ENCODE results near the gene DOCK3. TPM values are rescaled to one million over a fixed set of nuclear protein-coding genes. Genes with fewer than 3 reads are reported as not detected.

Gene DOCK3
- total and polyA plus RNA-seq, 4 donors = 11.0 to 35.7 (median 33.0) TPM

DNA sequence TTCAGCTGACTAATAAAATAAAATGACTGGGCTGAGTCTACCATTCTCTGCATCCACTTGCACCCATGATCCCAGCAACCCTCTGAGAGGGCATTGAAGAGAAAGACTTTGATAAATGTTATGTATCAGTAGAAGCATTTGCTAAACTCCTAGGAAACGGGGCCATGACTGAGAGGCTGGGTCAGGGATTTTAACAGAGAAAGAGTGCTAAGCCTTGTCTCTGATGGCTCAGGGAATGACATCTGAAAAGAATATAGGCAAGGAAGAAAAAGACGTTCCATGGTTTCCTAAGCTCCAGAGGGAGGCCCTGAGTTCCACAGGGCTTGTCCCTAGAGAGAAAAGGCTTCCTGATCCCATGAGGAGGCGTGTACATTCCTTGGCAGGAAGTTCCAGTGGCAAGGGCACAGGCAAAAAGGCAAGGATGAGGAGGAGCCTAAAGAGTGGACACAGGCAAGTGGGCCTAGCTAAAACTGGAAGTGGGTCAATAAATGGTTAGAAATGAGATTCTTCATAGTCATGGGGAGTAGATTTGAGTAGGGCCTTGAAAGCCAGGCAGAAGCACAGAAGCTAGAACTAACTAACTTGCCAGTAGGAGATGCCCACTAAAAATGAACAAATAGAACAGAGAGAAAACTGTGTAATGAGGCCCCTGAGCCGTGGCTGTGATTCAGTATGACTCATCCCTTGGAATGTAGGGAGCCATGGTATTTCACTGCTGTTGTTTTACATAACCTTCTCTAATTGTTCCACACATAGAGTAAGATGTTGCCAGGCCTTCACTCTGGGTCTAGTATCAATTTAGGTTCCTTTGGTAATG, 665.5 kb downstream of the DOCK3 start:
- Histone ChIP-seq H3K9me3 (ENCODE audit: control insufficient read depth, insufficient read depth, low read length) (no peaks in the 10 kb centered on the region), H3K4me3 (ENCODE audit: low read depth, low read length) (no peak overlapping the region), H3K27ac (ENCODE audit: low read depth, low read length) (no peak overlapping the region), H3K36me3 (ENCODE audit: control insufficient read depth, insufficient read depth, low read length) (peaks cover 31% of the 10 kb centered on the region), H3K4me1 (ENCODE audit: control insufficient read depth, insufficient read depth, low read length) (peaks cover 5% of the 10 kb centered on the region), H3K27me3 (ENCODE audit: control insufficient read depth, insufficient read depth, low read length) (no peaks in the 10 kb centered on the region)
- WGBS (ENCODE audit: insufficient coverage) = 38% methylated on average over 3 of the region's 4 CpGs
- peak in 1 of 6 donors; percentile 19 for DNase-seq (ENCODE audit: low read depth in 4 of 6, low spot score in 6 of 6)

DNA sequence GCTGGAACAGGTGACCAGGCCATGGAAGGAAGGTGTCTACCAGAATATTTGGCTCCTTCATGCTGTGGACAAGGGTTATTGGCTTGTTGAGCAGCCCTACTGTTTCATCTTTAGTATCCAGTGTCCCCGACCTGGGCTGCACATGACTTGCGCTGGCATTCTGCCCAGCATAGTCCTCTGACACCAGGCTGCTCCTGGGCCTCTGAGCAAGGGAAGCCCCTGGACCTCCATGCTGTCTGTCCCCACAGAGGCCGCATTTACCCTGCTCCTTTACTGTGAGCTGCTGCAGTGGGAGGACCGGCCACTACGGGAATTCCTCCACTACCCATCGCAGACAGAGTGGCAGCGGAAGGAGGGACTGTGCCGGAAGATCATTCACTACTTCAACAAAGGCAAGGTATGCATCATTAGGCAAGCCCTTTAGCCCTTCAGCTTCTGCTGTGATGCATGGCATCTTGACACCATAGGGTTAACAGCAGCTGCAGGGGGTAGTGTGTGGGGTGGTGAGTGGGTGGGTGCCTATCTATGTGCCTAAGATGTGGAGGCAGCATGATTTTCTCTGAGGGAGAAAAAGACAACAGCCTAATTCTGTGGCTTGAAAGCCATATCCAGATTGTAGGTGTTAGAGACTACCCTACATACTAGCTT, 666.4 kb downstream of the DOCK3 start:
- H3K4me3 ChIP-seq (ENCODE audit: low read depth, low read length) = no peak overlapping the region

DNA sequence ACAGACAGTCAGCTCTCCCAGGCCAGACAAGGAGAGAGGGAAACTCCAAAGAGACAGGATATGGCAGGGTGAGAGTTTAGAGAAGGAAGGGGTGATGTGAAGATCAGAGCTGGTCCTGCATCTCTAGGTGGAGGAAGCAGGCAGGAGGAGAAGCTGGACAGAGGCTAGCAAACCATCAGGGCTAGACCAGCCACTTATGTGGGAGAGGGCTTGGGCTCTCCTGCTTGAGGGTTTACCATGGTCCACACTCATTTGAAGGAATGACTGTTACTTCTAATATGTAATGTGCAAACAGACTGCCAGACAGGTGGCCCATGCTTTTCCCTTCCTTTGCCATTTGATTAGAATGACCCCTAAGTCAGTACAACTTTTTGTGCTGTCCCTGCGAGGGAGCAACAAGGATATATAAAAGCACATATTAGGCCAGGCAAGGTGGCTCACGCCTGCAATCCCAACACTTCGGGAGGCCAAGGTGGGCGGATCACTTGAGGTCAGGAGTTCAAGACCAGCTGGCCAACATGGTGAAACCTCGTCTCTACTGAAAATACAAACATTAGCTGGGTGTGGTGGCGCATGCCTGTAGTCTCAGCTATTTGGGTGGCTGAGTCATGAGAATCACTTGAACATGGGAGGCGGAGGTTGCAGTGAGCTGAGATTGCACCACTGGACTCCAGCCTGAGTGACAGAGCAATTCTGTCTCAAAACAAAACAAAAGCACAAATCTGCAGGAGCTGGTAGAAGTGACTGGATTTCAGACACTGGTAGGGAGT, 669.4 kb downstream of the DOCK3 start:
- Histone ChIP-seq H3K4me3 (ENCODE audit: low read depth, low read length) (no peak overlapping the region), H3K27ac (ENCODE audit: low read depth, low read length) (no peak overlapping the region), H3K27me3 (ENCODE audit: control insufficient read depth, insufficient read depth, low read length) (no peaks in the 10 kb centered on the region), H3K4me1 (ENCODE audit: control insufficient read depth, insufficient read depth, low read length) (peaks cover 5% of the 10 kb centered on the region), H3K9me3 (ENCODE audit: control insufficient read depth, insufficient read depth, low read length) (no peaks in the 10 kb centered on the region), H3K36me3 (ENCODE audit: control insufficient read depth, insufficient read depth, low read length) (peaks cover 17% of the 10 kb centered on the region)
- 97% methylated on average over 5 of the region's 7 CpGs for WGBS (ENCODE audit: insufficient coverage)
- no peak for DNase-seq (ENCODE audit: low read depth in 4 of 6, low spot score in 6 of 6)

More for the DNA sequence above, 666.4 kb downstream of the DOCK3 start:
- H3K36me3 ChIP-seq (ENCODE audit: control insufficient read depth, insufficient read depth, low read length) = peaks cover 31% of the 10 kb centered on the region
- H3K9me3 ChIP-seq (ENCODE audit: control insufficient read depth, insufficient read depth, low read length) = no peaks in the 10 kb centered on the region
- no peaks in the 10 kb centered on the region for H3K27me3 ChIP-seq (ENCODE audit: control insufficient read depth, insufficient read depth, low read length)
- WGBS (ENCODE audit: insufficient coverage) = 59% methylated on average over 6 of the region's 8 CpGs
- H3K4me1 ChIP-seq (ENCODE audit: control insufficient read depth, insufficient read depth, low read length) = peaks cover 5% of the 10 kb centered on the region
- no peak overlapping the region for H3K27ac ChIP-seq (ENCODE audit: low read depth, low read length)
- DNase-seq (ENCODE audit: low read depth in 4 of 6, low spot score in 6 of 6) = no peak

DNA sequence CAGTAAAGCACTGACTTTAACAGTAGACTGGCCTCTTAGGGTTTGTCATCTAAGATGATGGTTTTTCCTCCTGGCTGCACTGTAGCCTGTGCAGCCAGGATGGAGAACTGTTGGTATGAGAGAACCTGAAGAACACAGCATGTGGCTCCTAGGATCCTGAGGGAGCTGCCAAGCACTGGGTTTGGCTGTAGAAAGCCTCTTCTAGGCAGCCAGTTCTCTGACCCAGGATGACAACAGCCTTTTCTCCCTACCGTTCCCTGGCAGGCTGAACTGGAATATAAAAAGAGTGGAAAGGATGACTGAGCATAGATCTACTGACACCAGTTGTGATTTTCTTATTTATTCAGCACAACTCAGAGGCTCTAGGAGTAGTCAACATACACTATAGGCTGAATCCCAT, 676.0 kb downstream of the DOCK3 start:
- DNase-seq (ENCODE audit: low read depth in 4 of 6, low spot score in 6 of 6) = no peak
- Histone ChIP-seq H3K27me3 (ENCODE audit: control insufficient read depth, insufficient read depth, low read length) (no peaks in the 10 kb centered on the region), H3K27ac (ENCODE audit: low read depth, low read length) (no peak overlapping the region), H3K36me3 (ENCODE audit: control insufficient read depth, insufficient read depth, low read length) (peaks cover 18% of the 10 kb centered on the region), H3K4me1 (ENCODE audit: control insufficient read depth, insufficient read depth, low read length) (peaks cover 7% of the 10 kb centered on the region), H3K4me3 (ENCODE audit: low read depth, low read length) (no peak overlapping the region), H3K9me3 (ENCODE audit: control insufficient read depth, insufficient read depth, low read length) (no peaks in the 10 kb centered on the region)
- no CpG with 5 or more reads among the region's 1 CpG for WGBS (ENCODE audit: insufficient coverage)

DNA sequence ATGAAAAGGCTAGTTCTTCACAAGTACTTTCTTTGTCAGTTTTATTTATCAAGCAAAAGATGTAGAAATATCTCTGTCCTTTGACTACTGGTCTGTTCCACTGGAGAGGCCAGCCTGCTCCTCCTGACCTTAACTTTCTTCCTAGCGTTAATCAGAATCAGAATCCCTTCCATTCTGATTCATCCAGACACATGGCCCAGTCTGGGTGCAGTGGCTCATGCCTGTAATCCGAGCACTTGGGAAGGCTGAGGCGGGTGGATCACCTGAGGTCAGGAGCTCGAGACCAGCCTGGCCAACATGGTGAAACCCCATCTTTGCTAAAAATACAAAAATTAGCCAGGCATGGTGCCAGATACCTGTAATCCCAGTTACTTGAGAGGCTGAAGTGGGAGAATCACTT, 678.4 kb downstream of the DOCK3 start:
- Histone ChIP-seq H3K27me3 (ENCODE audit: control insufficient read depth, insufficient read depth, low read length) (no peaks in the 10 kb centered on the region), H3K4me1 (ENCODE audit: control insufficient read depth, insufficient read depth, low read length) (peaks cover 7% of the 10 kb centered on the region), H3K27ac (ENCODE audit: low read depth, low read length) (no peak overlapping the region), H3K4me3 (ENCODE audit: low read depth, low read length) (no peak overlapping the region), H3K9me3 (ENCODE audit: control insufficient read depth, insufficient read depth, low read length) (no peaks in the 10 kb centered on the region), H3K36me3 (ENCODE audit: control insufficient read depth, insufficient read depth, low read length) (peaks cover 32% of the 10 kb centered on the region)
- WGBS (ENCODE audit: insufficient coverage) = 90% methylated on average over 2 of the region's 4 CpGs
- DNase-seq (ENCODE audit: low read depth in 4 of 6, low spot score in 6 of 6) = no peak

DNA sequence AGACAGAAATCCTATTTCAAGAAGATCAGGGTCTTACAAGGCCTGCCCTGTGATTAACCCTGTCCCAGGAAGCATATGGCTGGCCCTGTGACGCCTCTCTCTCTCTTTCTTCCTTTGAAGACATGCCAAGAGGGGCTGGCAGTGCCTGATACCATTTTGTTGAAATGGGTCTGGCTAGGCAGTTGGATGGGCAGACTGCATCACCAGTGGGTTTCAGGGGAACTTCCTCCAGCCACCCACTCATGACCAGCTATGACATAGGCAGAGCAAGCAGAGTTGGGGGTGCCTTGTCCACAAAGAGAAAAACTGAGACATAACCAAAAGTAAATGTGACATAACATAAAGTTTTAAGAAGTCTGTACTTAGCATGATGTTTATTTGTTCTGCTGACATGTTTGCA, 679.0 kb downstream of the DOCK3 start:
- Histone ChIP-seq H3K4me1 (ENCODE audit: control insufficient read depth, insufficient read depth, low read length) (peaks cover 7% of the 10 kb centered on the region), H3K36me3 (ENCODE audit: control insufficient read depth, insufficient read depth, low read length) (peaks cover 38% of the 10 kb centered on the region), H3K9me3 (ENCODE audit: control insufficient read depth, insufficient read depth, low read length) (no peaks in the 10 kb centered on the region), H3K4me3 (ENCODE audit: low read depth, low read length) (no peak overlapping the region), H3K27ac (ENCODE audit: low read depth, low read length) (no peak overlapping the region), H3K27me3 (ENCODE audit: control insufficient read depth, insufficient read depth, low read length) (no peaks in the 10 kb centered on the region)
- no CpG with 5 or more reads among the region's 1 CpG for WGBS (ENCODE audit: insufficient coverage)
- peak in 2 of 6 donors; percentile 1 to 15 for DNase-seq (ENCODE audit: low read depth in 4 of 6, low spot score in 6 of 6)

DNA sequence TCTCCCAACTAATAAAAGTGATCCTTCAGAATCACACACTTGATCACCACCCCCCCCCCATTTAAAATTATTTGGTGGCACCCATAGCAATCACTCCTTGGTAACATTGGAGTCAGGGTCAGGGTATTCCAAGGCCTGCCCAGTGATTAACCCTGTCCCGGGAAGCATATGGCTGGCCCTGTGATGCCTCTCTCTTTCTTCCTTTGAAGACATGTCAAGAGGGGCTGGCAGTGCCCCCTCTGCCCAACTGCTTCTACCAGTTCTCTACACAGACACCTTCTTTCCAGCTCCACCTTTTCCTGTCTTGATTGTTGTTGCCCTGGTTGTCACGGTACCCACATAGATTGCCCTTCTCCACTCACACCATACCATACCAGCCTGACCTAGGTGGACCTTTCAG, 679.4 kb downstream of the DOCK3 start:
- no peak overlapping the region for H3K4me3 ChIP-seq (ENCODE audit: low read depth, low read length)
- H3K9me3 ChIP-seq (ENCODE audit: control insufficient read depth, insufficient read depth, low read length) = no peaks in the 10 kb centered on the region
- H3K36me3 ChIP-seq (ENCODE audit: control insufficient read depth, insufficient read depth, low read length) = peaks cover 41% of the 10 kb centered on the region
- peaks cover 7% of the 10 kb centered on the region for H3K4me1 ChIP-seq (ENCODE audit: control insufficient read depth, insufficient read depth, low read length)
- 100% methylated on average over 2 of the region's 2 CpGs for WGBS (ENCODE audit: insufficient coverage)
- H3K27me3 ChIP-seq (ENCODE audit: control insufficient read depth, insufficient read depth, low read length) = no peaks in the 10 kb centered on the region
- DNase-seq (ENCODE audit: low read depth in 4 of 6, low spot score in 6 of 6) = no peak
- H3K27ac ChIP-seq (ENCODE audit: low read depth, low read length) = no peak overlapping the region

DNA sequence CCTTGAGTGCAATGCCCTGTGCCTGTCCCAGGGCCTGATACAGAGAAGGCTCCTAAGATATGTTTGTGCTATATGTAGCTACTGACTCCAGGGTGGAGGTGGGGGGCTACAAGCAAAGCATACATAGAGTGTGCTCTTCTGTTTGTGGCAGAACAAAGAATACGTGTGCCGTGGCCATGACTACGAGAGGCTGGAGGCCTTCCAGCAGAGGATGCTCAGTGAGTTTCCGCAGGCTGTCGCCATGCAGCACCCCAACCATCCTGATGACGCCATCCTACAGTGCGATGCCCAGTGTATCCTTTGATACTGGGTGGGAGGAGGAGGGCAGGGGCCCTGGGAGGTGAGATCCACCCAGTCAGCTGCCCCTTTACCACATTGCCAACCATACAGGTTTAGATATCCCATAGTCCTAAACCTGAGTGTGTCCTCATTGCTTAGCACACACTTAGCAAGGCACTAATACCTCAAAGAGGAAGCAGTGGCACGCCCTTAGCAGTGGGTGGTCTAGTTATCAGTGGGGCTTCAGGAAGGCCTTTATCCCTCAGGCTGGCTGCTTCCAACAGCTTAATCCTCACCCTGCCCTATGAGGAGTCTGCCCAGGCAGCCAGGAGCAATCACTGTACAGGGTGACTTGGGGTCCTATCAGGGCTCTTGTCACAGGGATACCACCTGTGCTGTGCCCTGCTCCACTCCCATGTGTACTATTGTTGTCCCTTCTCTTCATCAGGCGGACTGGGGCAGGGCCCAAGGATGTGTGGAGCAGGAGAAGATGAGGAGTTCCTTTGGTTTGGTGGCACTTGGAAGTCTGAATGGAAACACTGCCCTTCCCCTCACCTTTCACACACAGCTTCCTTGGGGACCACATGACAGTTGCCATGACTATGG, 680.2 kb downstream of the DOCK3 start:
- Histone ChIP-seq H3K4me1 (ENCODE audit: control insufficient read depth, insufficient read depth, low read length) (peaks cover 7% of the 10 kb centered on the region), H3K9me3 (ENCODE audit: control insufficient read depth, insufficient read depth, low read length) (no peaks in the 10 kb centered on the region), H3K4me3 (ENCODE audit: low read depth, low read length) (no peak overlapping the region), H3K27ac (ENCODE audit: low read depth, low read length) (no peak overlapping the region), H3K27me3 (ENCODE audit: control insufficient read depth, insufficient read depth, low read length) (no peaks in the 10 kb centered on the region), H3K36me3 (ENCODE audit: control insufficient read depth, insufficient read depth, low read length) (peaks cover 45% of the 10 kb centered on the region)
- WGBS (ENCODE audit: insufficient coverage) = 55% methylated on average over 6 of the region's 9 CpGs
- peak in 2 of 6 donors; percentile 23 to 28 for DNase-seq (ENCODE audit: low read depth in 4 of 6, low spot score in 6 of 6)
